Heart left ventricle (tissue), 16 donors: ENCODE results near the gene ACVR2B. TPM values are rescaled to one million over a fixed set of nuclear protein-coding genes. Genes with fewer than 3 reads are reported as not detected.

Experiments
- ATAC-seq, 4 donors: fragments of 200-7000 bp; cut with Tn5 transposase; one replicate each; pipeline ENCODE4 v1.9.1; 2020 to 2022; ENCODE audit warnings: moderate library complexity in 4 of 4, mild to moderate bottlenecking in 3 of 4, moderate number of reproducible peaks in 1 of 4
- DNase-seq, 5 donors: peaks; one replicate each; pipeline ENCODE4 v3.0.0-alpha.2; 2020
- H3K27ac ChIP-seq, 12 donors: fragments of 200-600 bp; sonication (generic) in 4 of 12; one replicate each; pipeline versions ENCODE4 v1.5.0 to v1.8.0; 2016 to 2022; ENCODE audit warnings: mild to moderate bottlenecking in 2 of 12
- H3K27me3 ChIP-seq, 9 donors: fragments of 200-600 bp; sonication (generic) in 2 of 9; one replicate each; pipeline versions ENCODE4 v1.5.1 to v1.8.0; 2016 to 2022; ENCODE audit warnings: mild to moderate bottlenecking in 3 of 9
- H3K36me3 ChIP-seq, 9 donors: fragments of 200-600 bp; sonication (generic) in 2 of 9; one replicate each; pipeline versions ENCODE4 v1.5.0 to v1.8.0; 2018 to 2022; ENCODE audit warnings: mild to moderate bottlenecking in 2 of 9
- H3K4me1 ChIP-seq, 12 donors: fragments of 200-600 bp; sonication (generic) in 4 of 12; one replicate each; pipeline versions ENCODE4 v1.5.0 to v1.8.0; 2016 to 2022; ENCODE audit warnings: mild to moderate bottlenecking in 3 of 12
- H3K4me3 ChIP-seq, 12 donors: fragments of 200-600 bp; sonication (generic) in 4 of 12; one replicate each; pipeline versions ENCODE4 v1.5.0 to v1.8.0; 2017 to 2022; ENCODE audit warnings: mild to moderate bottlenecking in 9 of 12, moderate library complexity in 4 of 12
- H3K9me3 ChIP-seq, 12 donors: fragments of 200-600 bp; sonication (generic) in 4 of 12; one replicate each; pipeline versions ENCODE4 v1.5.0 to v1.8.0; 2016 to 2022; ENCODE audit warnings: mild to moderate bottlenecking in 1 of 12
- POLR2A ChIP-seq, 2 donors: fragments of 450-650 bp; IDR thresholded peaks; one replicate each; pipeline ENCODE4 v1.6.1; 2017; ENCODE audit warnings: antibody characterized with exemption in 2 of 2, mild to moderate bottlenecking in 2 of 2, moderate library complexity in 2 of 2
- WGBS, 4 donors: extraction: QIAGEN DNeasy Blood & Tissue Kit in 2 of 4; methylation state at CpG; one replicate each; pipeline versions ENCODE4 v1.1.5 to v1.1.7; 2013 to 2018; 5-methylcytosine and 5-hydroxymethylcytosine counted together
- intact Hi-C, 10 donors: fragments of 100-400 bp; cut with DNase I; formaldehyde crosslinking; loops; one replicate each; pipeline versions ENCODE4 v1.11.1 to v1.14.2; 2022
- polyA plus RNA-seq, 2 donors: library from polyadenylated mRNA; stranded (reverse); fragments of 200-250 nt; gene quantifications; one replicate each; pipeline ENCODE4 v1.2.3, GENCODE V29; 2013
- total RNA-seq, 9 donors: library from RNA; depleted of rRNA in 2 of 9; stranded (reverse); fragments of >200 nt in 2 of 9; fragmentation: NEBNext Ultra II Directional in 3 of 9; extraction: Animal tissue kit (Norgen Biotek cat#: 25700) in 3 of 9; gene quantifications; one replicate each; pipeline versions ENCODE4 v1.1.0 to v1.2.4, GENCODE V29; 2016 to 2023
- TF ChIP-seq, protein P1 (sequence below), 12 donors: fragments of 200-600 bp; sonication (generic) in 4 of 12; IDR thresholded peaks; one replicate each; pipeline versions ENCODE4 v1.5.0 to v1.8.0; 2018 to 2022; ENCODE audit warnings: antibody characterized with exemption in 12 of 12, mild to moderate bottlenecking in 5 of 12
- donor health status: ischemic (EF 13 %, LVEDD 7.1; RV severe dilation, severe dysfunction).
- donor health status: healthy with polysubstance abuse.
- donor health status: DM: no; HTN: yes; CAD: no.
- donor health status: DM: no; HTN: no; CAD: no.
- donor health status: ischemic (EF 25% LVEDD 6.9; RV normal size, moderate dysfunction).
- donor health status: ischemic (EF 25% LVEDD 5.7; RV mildly dilated, moderate dysfunction).
- donor health status: healthy.
- donor health status: DM: yes; HTN: yes; CAD: no.
- donor health status: ischemic (EF 35%, LVEDD 5.7; RV mildly dilated, moderate dysfunction).
- donor health status: nonischemic (EF 11% LVEDD 7.7; RV severe dilation, severe dysfunction).
- donor health status: DM: yes; HTN: yes; CAD: no.
- donor health status: PGD.
- donor health status: ischemic (EF 29% LVEDD 5.4; RV normal size, mild dysfunction).
- donor health status: nonischemic (EF 23%, LVEDD 6.1; RV moderate dilation, normal function).

The ACVR2B gene
- total and polyA plus RNA-seq, 11 donors, result 1.3 to 12.4 (median 4.8) TPM

DNA sequence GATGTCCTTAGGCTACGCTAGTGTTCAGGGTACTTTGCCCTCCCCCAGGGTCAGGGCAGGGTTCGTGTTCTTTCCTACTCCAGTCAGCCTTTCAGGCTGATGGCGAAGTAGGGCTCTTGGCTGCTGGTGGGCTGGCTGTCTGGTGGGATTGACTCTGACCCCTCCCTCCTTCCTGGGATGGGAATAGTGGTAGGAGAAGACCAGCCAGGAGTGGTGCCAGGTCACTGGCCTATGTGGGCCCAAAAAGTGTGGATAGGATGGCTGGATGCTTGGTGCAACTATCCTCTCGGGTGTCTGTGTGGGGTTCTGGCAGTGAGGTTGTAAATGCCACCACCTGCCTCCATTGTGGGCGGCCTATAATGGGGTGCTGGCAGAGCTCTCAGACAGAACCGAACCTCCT, 22.0 kb downstream of the ACVR2B start:
- H3K36me3 ChIP-seq, result peaks cover 0 to 22% (median 17%) of the 10 kb centered on the region in 9 donors
- no peak overlapping the region for H3K27ac ChIP-seq
- intact Hi-C loops, result loop anchor here in 8 of 10 donors (5.0 to 10.0 kb wide), 9 partner anchors 81 to 473 kb away; partner anchors contain the start of genes ACAA1 (in 2 of the 8), MYD88 (in 2 of the 8) and XYLB (in 1 of the 8)
- WGBS, 4 donors, result 93 to 97% (median 95%) methylated on average over 5 to 6 of the region's 6 CpGs
- peaks cover 0 to 22% (median 10%) of the 10 kb centered on the region in 12 donors for H3K4me1 ChIP-seq
- no peak overlapping the region for H3K4me3 ChIP-seq
- TF ChIP-seq POLR2A (IDR thresholded peaks at IDR 0.05), result no peak
- TF ChIP-seq, protein P1, sequence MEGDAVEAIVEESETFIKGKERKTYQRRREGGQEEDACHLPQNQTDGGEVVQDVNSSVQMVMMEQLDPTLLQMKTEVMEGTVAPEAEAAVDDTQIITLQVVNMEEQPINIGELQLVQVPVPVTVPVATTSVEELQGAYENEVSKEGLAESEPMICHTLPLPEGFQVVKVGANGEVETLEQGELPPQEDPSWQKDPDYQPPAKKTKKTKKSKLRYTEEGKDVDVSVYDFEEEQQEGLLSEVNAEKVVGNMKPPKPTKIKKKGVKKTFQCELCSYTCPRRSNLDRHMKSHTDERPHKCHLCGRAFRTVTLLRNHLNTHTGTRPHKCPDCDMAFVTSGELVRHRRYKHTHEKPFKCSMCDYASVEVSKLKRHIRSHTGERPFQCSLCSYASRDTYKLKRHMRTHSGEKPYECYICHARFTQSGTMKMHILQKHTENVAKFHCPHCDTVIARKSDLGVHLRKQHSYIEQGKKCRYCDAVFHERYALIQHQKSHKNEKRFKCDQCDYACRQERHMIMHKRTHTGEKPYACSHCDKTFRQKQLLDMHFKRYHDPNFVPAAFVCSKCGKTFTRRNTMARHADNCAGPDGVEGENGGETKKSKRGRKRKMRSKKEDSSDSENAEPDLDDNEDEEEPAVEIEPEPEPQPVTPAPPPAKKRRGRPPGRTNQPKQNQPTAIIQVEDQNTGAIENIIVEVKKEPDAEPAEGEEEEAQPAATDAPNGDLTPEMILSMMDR (IDR thresholded peaks at IDR 0.05), result no peak
- no peaks in the 10 kb centered on the region for H3K27me3 ChIP-seq
- ATAC-seq (no peak), DNase-seq (no peak)
- peaks cover 0 to 1% (median 0%) of the 10 kb centered on the region in 12 donors for H3K9me3 ChIP-seq

DNA sequence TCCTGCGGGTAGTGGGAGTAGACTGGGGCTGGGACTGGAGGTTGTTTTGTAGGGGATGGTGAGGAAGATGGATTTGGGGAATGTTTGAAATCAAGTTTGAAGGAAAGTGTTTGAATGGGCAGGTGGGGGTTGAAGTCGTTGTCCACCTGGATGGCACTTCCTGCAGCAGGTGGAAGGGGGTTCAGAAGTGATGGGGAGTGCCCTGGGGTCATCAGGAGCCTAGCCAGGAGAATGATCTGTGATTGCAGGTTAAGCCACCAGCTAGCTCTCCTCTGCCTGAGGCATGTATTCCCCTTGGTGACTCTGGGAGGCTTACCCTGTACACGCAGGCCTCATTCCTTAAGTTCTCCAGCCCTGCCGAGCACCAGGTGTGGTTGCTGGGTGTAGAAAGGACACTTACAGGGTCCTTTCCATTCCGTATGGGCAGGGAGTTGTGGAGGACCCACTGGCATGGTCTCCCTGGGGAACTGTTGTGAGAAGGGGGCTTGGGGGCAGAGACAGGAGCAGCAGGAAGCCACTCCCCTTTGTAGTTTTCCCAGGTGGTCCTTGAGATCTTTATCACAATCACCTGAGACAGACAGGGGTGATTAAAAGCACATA, 22.6 kb downstream of the ACVR2B start:
- TF ChIP-seq POLR2A (IDR thresholded peaks at IDR 0.05), result no peak
- TF ChIP-seq, protein P1 (IDR thresholded peaks at IDR 0.05), result no peak
- WGBS, 4 donors, result 68 to 92% (median 78%) methylated on average over 3 to 5 of the region's 5 CpGs
- Histone ChIP-seq H3K4me1 (peaks cover 0 to 22% (median 10%) of the 10 kb centered on the region in 12 donors), H3K9me3 (no peaks in the 10 kb centered on the region), H3K36me3 (peaks cover 0 to 28% (median 22%) of the 10 kb centered on the region in 9 donors), H3K4me3 (no peak overlapping the region), H3K27ac (no peak overlapping the region), H3K27me3 (no peaks in the 10 kb centered on the region)
- ATAC-seq (no peak), DNase-seq (no peak)
- intact Hi-C loops, result loop anchor here in 8 of 10 donors (5.0 to 10.0 kb wide), 9 partner anchors 81 to 474 kb away; partner anchors contain the start of genes ACAA1 (in 2 of the 8), MYD88 (in 2 of the 8) and XYLB (in 1 of the 8)

DNA sequence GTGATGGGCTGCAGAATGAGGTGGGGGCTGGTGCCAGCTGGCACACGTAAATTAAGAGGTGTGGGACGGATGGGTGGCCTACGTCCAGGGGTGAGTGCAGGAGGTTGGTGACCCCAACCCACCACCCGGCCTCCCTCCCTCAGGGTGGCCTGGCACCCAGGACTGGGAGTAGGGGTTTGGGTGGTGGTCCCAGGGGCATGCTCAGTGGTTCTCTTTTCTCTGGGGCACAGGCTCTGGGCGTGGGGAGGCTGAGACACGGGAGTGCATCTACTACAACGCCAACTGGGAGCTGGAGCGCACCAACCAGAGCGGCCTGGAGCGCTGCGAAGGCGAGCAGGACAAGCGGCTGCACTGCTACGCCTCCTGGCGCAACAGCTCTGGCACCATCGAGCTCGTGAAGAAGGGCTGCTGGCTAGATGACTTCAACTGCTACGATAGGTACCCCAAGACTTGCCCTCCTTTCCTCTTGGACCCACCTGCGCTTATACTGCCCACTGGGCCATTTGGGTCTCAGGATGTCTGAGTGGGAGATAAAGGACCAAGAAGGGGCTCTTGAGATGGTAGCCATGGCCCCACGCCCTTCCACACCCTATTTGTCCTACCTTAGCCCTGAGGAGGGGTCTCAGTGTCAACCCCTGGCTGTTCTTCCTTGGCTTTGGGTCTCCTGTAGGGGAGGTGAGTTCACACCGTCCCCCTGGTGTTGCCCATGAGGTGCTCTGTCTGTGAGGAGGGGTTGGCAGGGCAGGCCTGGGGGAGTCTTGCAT, 23.5 kb downstream of the ACVR2B start:
- Histone ChIP-seq H3K9me3 (no peaks in the 10 kb centered on the region), H3K4me1 (peaks cover 0 to 22% (median 10%) of the 10 kb centered on the region in 12 donors), H3K27me3 (no peaks in the 10 kb centered on the region), H3K36me3 (peaks cover 0 to 38% (median 32%) of the 10 kb centered on the region in 9 donors), H3K4me3 (no peak overlapping the region), H3K27ac (no peak overlapping the region)
- TF ChIP-seq POLR2A (IDR thresholded peaks at IDR 0.05), result no peak
- TF ChIP-seq, protein P1 (IDR thresholded peaks at IDR 0.05), result no peak
- 91 to 93% (median 92%) methylated on average over 17 to 21 of the region's 21 CpGs for WGBS, 4 donors
- ATAC-seq (no peak), DNase-seq (no peak)
- intact Hi-C loops, result loop anchor here in 8 of 10 donors (5.0 to 10.0 kb wide), 9 partner anchors 82 to 475 kb away; partner anchors contain the start of genes ACAA1 (in 2 of the 8), MYD88 (in 2 of the 8) and XYLB (in 1 of the 8)
